Panc1 (cell line): Measurements from ENCODE around the gene THSD8. TPM values are rescaled to one million over a fixed set of nuclear protein-coding genes. Genes with fewer than 3 reads are reported as not detected.

Experiments
- ATAC-seq: fragments of 200-7000 bp; cut with Tn5 transposase; 2 replicates; pipeline ENCODE4 v1.9.1; 2020; ENCODE audit warnings: mild to moderate bottlenecking, moderate library complexity
- BruUV-seq: library from RNA; stranded (reverse); fragments of 400-500 nt; replicated peaks from 2 replicates; lab custom pipeline; 2021; lab: Mats Ljungman, UMichigan
- CTCF ChIA-PET: fragments of 300-600 bp; sonication (Branson Sonifier 250); formaldehyde crosslinking; loops from one replicate; lab custom pipeline; 2022; ENCODE audit warnings: antibody characterized with exemption; lab: Charles Lee
- POLR2A ChIA-PET: fragments of 300-600 bp; sonication (Branson Sonifier 250); formaldehyde crosslinking; loops from one replicate; lab custom pipeline; 2022; ENCODE audit warnings: antibody characterized with exemption; lab: Charles Lee
- DNase-seq: peaks from one replicate; pipeline ENCODE4 v3.0.0-alpha.2; 2010; ENCODE audit warnings: low read depth, low spot score
- H3K27ac ChIP-seq: 2 replicates; pipeline ENCODE4 v1.5.1; 2011; ENCODE audit warnings: mild to moderate bottlenecking, low read length, inconsistent platforms
- H3K27me3 ChIP-seq: fragments of 200-500 bp; sonication (Bioruptor generic); 2 replicates; pipeline ENCODE4 v1.6.0; 2014; ENCODE audit warnings: low read length, inconsistent platforms; ENCODE audit not compliant: control insufficient read depth, insufficient read depth
- H3K36me3 ChIP-seq: fragments of 200-500 bp; sonication (Bioruptor generic); 2 replicates; pipeline ENCODE4 v1.5.1; 2014; ENCODE audit warnings: inconsistent platforms, mild to moderate bottlenecking, low read length, moderate library complexity; ENCODE audit not compliant: control insufficient read depth, insufficient read depth
- H3K4me1 ChIP-seq: 2 replicates; pipeline ENCODE4 v1.5.1; 2011; ENCODE audit warnings: inconsistent platforms, mild to moderate bottlenecking, low read length, moderate library complexity; ENCODE audit not compliant: control insufficient read depth, insufficient read depth
- H3K4me3 ChIP-seq, 2 experiments: 2 replicates each; pipeline ENCODE4 v1.5.1; 2011 to 2012; ENCODE audit warnings: low read depth in 2 of 2, low read length in 2 of 2, mild to moderate bottlenecking in 2 of 2, inconsistent platforms in 1 of 2, moderate library complexity in 1 of 2
- H3K9me3 ChIP-seq: fragments of 200-500 bp; sonication (Bioruptor generic); 2 replicates; pipeline ENCODE4 v1.5.1; 2014; ENCODE audit warnings: low read depth, mild to moderate bottlenecking, inconsistent platforms, low read length, moderate library complexity; ENCODE audit not compliant: control insufficient read depth, insufficient read depth
- POLR2AphosphoS5 ChIP-seq: IDR thresholded peaks from 2 replicates; pipeline ENCODE4 v1.6.1; 2012; ENCODE audit warnings: mild to moderate bottlenecking, low read depth, low read length, moderate library complexity
- SIN3A ChIP-seq: IDR thresholded peaks from 2 replicates; pipeline ENCODE4 v1.6.1; 2012; ENCODE audit warnings: low read depth, mild to moderate bottlenecking, low read length, moderate library complexity, borderline replicate concordance; ENCODE audit not compliant: insufficient read depth
- TCF7L2 ChIP-seq: IDR thresholded peaks from 2 replicates; pipeline ENCODE4 v1.6.1; 2011; ENCODE audit warnings: mild to moderate bottlenecking, low read depth, low read length, inconsistent platforms
- in situ Hi-C: cut with HindIII; loops from 2 replicates; pipeline ENCODE4 v1.10.0; 2016; ENCODE audit warnings: low sequenced_read_pairs, low pct_unique_long_range_greater_than_20kb
- intact Hi-C: fragments of 100-400 bp; cut with micrococcal nuclease; formaldehyde crosslinking; loops from one replicate; pipeline ENCODE4 v1.10.0; 2022; ENCODE audit not compliant: unreplicated experiment
- total RNA-seq: library from RNA; stranded (reverse); gene quantifications from one replicate; pipeline ENCODE4 v1.2.1, GENCODE V29; 2021; ENCODE audit not compliant: unreplicated experiment
- TF ChIP-seq, protein P1 (sequence below), 2 experiments: IDR thresholded peaks; 2 replicates each; pipeline ENCODE4 v1.6.1; 2011 to 2012; ENCODE audit warnings: low read depth in 2 of 2, control low read depth in 1 of 2, low read length in 1 of 2, mild to moderate bottlenecking in 1 of 2, moderate library complexity in 1 of 2; ENCODE audit not compliant: insufficient read depth in 1 of 2
- TF ChIP-seq, protein P2 (sequence below): fragments of 450-650 bp; IDR thresholded peaks from 2 replicates; pipeline ENCODE4 v1.5.1; 2017; ENCODE audit warnings: mild to moderate bottlenecking

THSD8 gene
- total RNA-seq, 1 experiment from 2014 or later: 24.8 TPM

DNA sequence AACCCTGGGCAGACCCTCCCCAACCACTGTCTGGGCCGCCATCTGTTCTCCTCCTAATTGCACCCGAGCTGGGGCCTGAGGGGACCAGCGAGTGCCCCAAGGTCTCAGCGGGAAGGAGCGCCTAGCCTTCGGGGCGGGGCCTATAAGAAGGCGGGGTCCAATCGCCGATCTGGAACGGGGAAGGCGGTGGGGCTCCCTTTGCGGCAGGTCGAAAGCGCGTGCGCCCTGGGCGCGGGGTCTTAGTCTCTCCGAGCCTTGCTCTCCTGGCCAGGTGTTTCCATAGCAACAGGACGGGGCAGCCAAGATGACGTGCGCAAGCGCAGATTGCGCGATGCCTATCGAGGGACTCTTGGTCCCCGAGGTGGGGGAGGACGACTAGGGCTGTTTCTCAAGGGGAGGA, 39.2 kb downstream of the THSD8 start:
- Histone ChIP-seq H3K36me3 (no peaks in the 10 kb centered on the region; the same call in 1 of the 2 replicates), H3K4me1 (peaks cover 4% of the 10 kb centered on the region; the same call in 1 of the 2 replicates), H3K27ac (no peak overlapping the region), H3K9me3 (no peaks in the 10 kb centered on the region), H3K27me3 (no peaks in the 10 kb centered on the region), H3K4me3 (no peak overlapping the region)
- ATAC-seq: no peak
- DNase-seq: no peak
- CTCF ChIA-PET: no interaction called here
- no TSS peak for BruUV-seq
- in situ Hi-C loops: no loop called here
- POLR2A ChIA-PET: no interaction called here
- intact Hi-C loops: no loop called here
- TF ChIP-seq SIN3A (no peak), POLR2AphosphoS5 (no peak), TCF7L2 (no peak)
- TF ChIP-seq, protein P1, sequence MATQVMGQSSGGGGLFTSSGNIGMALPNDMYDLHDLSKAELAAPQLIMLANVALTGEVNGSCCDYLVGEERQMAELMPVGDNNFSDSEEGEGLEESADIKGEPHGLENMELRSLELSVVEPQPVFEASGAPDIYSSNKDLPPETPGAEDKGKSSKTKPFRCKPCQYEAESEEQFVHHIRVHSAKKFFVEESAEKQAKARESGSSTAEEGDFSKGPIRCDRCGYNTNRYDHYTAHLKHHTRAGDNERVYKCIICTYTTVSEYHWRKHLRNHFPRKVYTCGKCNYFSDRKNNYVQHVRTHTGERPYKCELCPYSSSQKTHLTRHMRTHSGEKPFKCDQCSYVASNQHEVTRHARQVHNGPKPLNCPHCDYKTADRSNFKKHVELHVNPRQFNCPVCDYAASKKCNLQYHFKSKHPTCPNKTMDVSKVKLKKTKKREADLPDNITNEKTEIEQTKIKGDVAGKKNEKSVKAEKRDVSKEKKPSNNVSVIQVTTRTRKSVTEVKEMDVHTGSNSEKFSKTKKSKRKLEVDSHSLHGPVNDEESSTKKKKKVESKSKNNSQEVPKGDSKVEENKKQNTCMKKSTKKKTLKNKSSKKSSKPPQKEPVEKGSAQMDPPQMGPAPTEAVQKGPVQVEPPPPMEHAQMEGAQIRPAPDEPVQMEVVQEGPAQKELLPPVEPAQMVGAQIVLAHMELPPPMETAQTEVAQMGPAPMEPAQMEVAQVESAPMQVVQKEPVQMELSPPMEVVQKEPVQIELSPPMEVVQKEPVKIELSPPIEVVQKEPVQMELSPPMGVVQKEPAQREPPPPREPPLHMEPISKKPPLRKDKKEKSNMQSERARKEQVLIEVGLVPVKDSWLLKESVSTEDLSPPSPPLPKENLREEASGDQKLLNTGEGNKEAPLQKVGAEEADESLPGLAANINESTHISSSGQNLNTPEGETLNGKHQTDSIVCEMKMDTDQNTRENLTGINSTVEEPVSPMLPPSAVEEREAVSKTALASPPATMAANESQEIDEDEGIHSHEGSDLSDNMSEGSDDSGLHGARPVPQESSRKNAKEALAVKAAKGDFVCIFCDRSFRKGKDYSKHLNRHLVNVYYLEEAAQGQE (IDR thresholded peaks at IDR 0.05; ENCODE audit: insufficient read depth in 1 of 2, low read depth in 2 of 2, low read length in 1 of 2): no peak
- TF ChIP-seq, protein P2, sequence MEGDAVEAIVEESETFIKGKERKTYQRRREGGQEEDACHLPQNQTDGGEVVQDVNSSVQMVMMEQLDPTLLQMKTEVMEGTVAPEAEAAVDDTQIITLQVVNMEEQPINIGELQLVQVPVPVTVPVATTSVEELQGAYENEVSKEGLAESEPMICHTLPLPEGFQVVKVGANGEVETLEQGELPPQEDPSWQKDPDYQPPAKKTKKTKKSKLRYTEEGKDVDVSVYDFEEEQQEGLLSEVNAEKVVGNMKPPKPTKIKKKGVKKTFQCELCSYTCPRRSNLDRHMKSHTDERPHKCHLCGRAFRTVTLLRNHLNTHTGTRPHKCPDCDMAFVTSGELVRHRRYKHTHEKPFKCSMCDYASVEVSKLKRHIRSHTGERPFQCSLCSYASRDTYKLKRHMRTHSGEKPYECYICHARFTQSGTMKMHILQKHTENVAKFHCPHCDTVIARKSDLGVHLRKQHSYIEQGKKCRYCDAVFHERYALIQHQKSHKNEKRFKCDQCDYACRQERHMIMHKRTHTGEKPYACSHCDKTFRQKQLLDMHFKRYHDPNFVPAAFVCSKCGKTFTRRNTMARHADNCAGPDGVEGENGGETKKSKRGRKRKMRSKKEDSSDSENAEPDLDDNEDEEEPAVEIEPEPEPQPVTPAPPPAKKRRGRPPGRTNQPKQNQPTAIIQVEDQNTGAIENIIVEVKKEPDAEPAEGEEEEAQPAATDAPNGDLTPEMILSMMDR: no peak

GRCh38 chr19:12842511-12842910, 40.6 kb downstream of the THSD8 start:
- intact Hi-C loops (no loop called here), in situ Hi-C loops (no loop called here)
- Histone ChIP-seq H3K4me3 (no peak overlapping the region), H3K9me3 (no peaks in the 10 kb centered on the region), H3K27ac (no peak overlapping the region), H3K4me1 (no peaks in the 10 kb centered on the region; the same call in 1 of the 2 replicates), H3K36me3 (no peaks in the 10 kb centered on the region; the same call in 1 of the 2 replicates), H3K27me3 (no peaks in the 10 kb centered on the region)
- ChIA-PET CTCF (no interaction called here), POLR2A (no interaction called here)
- TF ChIP-seq SIN3A (no peak), POLR2AphosphoS5 (no peak)
- TF ChIP-seq, protein P2: no peak
- ATAC-seq (no peak), DNase-seq (no peak)
- no TSS peak for BruUV-seq
